ENCODE measurements around the gene KERA.
"Not testable (repeated sequence)": the region's sequence is repeated elsewhere in the genome, so short reads cannot be mapped to it uniquely, and the experiment has no call there.

KERA gene

DNA sequence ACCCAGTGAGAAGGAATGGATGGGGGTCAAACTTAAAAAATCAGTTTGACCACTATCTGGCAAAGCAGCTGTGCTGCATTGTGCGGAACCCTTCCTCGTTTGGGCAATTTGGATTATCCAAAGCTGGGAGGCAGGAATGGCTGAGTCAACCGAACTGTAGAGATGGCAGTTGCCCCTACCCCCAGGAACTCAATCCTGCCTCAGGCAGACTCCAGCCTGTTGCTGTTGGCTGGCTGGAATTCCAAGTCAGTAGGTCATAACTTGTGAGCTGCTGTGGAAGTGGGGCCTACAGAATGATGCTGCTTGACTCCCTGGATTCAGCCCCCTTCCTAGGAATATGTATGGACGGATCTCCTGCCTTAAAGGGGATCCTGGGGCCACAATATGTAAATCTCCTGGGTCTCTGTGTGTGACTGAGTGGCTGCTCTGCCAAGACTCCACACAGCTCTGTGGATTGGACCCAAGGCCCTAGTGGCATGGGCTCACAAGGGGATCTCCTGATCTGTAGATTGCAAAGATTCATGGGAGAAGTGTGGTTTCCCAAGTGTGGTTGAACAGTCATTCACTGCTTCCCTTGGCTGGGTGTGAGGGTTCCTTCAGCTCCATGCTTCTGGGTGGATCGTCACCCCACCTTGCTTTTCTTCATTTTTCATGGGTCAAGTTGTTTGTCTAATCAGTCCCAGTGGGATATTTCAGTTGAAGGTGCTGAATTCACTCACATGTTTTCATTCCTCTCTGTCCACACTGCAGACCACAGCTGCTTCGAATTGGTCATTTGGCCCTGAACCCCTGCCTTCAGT, 34.3 kb upstream of the KERA start:
- no peak for DNase-seq (ENCODE audit: extremely low read depth, low read depth)
- TF ChIP-seq, protein P1, sequence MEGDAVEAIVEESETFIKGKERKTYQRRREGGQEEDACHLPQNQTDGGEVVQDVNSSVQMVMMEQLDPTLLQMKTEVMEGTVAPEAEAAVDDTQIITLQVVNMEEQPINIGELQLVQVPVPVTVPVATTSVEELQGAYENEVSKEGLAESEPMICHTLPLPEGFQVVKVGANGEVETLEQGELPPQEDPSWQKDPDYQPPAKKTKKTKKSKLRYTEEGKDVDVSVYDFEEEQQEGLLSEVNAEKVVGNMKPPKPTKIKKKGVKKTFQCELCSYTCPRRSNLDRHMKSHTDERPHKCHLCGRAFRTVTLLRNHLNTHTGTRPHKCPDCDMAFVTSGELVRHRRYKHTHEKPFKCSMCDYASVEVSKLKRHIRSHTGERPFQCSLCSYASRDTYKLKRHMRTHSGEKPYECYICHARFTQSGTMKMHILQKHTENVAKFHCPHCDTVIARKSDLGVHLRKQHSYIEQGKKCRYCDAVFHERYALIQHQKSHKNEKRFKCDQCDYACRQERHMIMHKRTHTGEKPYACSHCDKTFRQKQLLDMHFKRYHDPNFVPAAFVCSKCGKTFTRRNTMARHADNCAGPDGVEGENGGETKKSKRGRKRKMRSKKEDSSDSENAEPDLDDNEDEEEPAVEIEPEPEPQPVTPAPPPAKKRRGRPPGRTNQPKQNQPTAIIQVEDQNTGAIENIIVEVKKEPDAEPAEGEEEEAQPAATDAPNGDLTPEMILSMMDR (IDR thresholded peaks at IDR 0.05; ENCODE audit: low read depth, low read length): no peak

- DNase-seq (ENCODE audit: extremely low read depth, low read depth): not testable (repeated sequence)
These were observed 32.1 kb upstream of the KERA start for GRCh38 chr12:91089953-91090352.

- TF ChIP-seq, protein P1 (IDR thresholded peaks at IDR 0.05; ENCODE audit: low read depth, low read length): no peak
- DNase-seq (ENCODE audit: extremely low read depth, low read depth): no peak
These were observed 22.2 kb upstream of the KERA start for GRCh38 chr12:91080041-91080440.

GRCh38 chr12:91078501-91078900, 20.7 kb upstream of the KERA start:
- DNase-seq (ENCODE audit: extremely low read depth, low read depth): no peak
- TF ChIP-seq, protein P1 (IDR thresholded peaks at IDR 0.05; ENCODE audit: low read depth, low read length): no peak

- TF ChIP-seq, protein P1 (IDR thresholded peaks at IDR 0.05; ENCODE audit: low read depth, low read length): no peak
- DNase-seq (ENCODE audit: extremely low read depth, low read depth): no peak
These were observed 19.6 kb upstream of the KERA start for GRCh38 chr12:91077228-91077954.

GRCh38 chr12:91074851-91075250, 17.0 kb upstream of the KERA start:
- TF ChIP-seq, protein P1 (IDR thresholded peaks at IDR 0.05; ENCODE audit: low read depth, low read length): no peak
- no peak for DNase-seq (ENCODE audit: extremely low read depth, low read depth)

- DNase-seq (ENCODE audit: extremely low read depth, low read depth): no peak
- TF ChIP-seq, protein P1 (IDR thresholded peaks at IDR 0.05; ENCODE audit: low read depth, low read length): no peak
These were observed 16.4 kb upstream of the KERA start for GRCh38 chr12:91074154-91074709.

All from AG09319 (cell line).